Measurements from ENCODE around the gene DEPDC5. TPM values are rescaled to one million over a fixed set of nuclear protein-coding genes. Genes with fewer than 3 reads are reported as not detected.
A peak's percentile ranks its signal among the peaks of the same experiment; 100 is the strongest.

Gene DEPDC5
- total RNA-seq, 3 donors from 2014 or later (not counting 1 experiment from before 2014, with no cell fraction given) = 56.7 to 67.9 (median 62.6) TPM

DNA sequence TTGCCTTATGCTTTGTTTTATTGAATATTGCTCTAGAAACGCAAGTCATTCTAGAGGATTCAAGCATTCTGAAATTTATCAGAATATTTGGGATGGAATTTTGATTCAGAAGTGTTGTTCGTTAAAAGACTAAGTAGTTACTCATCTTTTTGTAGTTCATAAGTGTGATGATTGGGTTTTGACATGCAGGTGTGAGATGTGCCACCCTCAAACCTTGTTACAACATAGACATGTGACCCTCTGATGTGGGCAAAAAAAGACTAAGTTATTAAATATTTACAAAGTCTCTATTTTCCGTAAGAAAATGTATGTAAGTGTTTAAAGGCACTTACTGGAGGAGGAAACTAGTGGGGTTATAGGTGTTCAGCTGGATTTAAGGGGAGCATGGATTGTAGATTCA lies 199.4 kb downstream of the DEPDC5 start:
- no peak overlapping the region for H3K4me3 ChIP-seq (ENCODE audit: low read length)
- intact Hi-C loops (cut with micrococcal nuclease) = no loop called here
- Mint-ChIP-seq H3K27me3 (ENCODE audit: low read depth in 2 of 2) (no peaks in the 10 kb centered on the region), H3K9me3 (no peaks in the 10 kb centered on the region), H3K27ac (peak overlapping the region; percentile 56 to 80), H3K36me3 (peaks cover 7% of the 10 kb centered on the region), H3K4me3 (no peak overlapping the region), H3K4me1 (peaks cover 48 to 51% of the 10 kb centered on the region in 2 donors)
- DNase-seq = no peak
- peak; percentile 57 to 60 (median 59) for ATAC-seq
- H3K27me3 ChIP-seq (ENCODE audit: control insufficient read depth, insufficient read depth, low read length) = no peaks in the 10 kb centered on the region
- H3K4me1 ChIP-seq (ENCODE audit: control insufficient read depth, insufficient read depth, low read length) = peaks cover 25% of the 10 kb centered on the region
- H3K9me3 ChIP-seq (ENCODE audit: control insufficient read depth, insufficient read depth, low read length) = no peaks in the 10 kb centered on the region
- WGBS (ENCODE audit: insufficient coverage) = 57% methylated on average over 3 of the region's 3 CpGs
- TF ChIP-seq, protein P1, sequence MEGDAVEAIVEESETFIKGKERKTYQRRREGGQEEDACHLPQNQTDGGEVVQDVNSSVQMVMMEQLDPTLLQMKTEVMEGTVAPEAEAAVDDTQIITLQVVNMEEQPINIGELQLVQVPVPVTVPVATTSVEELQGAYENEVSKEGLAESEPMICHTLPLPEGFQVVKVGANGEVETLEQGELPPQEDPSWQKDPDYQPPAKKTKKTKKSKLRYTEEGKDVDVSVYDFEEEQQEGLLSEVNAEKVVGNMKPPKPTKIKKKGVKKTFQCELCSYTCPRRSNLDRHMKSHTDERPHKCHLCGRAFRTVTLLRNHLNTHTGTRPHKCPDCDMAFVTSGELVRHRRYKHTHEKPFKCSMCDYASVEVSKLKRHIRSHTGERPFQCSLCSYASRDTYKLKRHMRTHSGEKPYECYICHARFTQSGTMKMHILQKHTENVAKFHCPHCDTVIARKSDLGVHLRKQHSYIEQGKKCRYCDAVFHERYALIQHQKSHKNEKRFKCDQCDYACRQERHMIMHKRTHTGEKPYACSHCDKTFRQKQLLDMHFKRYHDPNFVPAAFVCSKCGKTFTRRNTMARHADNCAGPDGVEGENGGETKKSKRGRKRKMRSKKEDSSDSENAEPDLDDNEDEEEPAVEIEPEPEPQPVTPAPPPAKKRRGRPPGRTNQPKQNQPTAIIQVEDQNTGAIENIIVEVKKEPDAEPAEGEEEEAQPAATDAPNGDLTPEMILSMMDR (IDR thresholded peaks at IDR 0.05) = no peak
- peaks cover 38% of the 10 kb centered on the region for H3K36me3 ChIP-seq (ENCODE audit: control insufficient read depth, insufficient read depth, low read length)
- H3K27ac ChIP-seq (ENCODE audit: low read length) = no peak overlapping the region

DNA sequence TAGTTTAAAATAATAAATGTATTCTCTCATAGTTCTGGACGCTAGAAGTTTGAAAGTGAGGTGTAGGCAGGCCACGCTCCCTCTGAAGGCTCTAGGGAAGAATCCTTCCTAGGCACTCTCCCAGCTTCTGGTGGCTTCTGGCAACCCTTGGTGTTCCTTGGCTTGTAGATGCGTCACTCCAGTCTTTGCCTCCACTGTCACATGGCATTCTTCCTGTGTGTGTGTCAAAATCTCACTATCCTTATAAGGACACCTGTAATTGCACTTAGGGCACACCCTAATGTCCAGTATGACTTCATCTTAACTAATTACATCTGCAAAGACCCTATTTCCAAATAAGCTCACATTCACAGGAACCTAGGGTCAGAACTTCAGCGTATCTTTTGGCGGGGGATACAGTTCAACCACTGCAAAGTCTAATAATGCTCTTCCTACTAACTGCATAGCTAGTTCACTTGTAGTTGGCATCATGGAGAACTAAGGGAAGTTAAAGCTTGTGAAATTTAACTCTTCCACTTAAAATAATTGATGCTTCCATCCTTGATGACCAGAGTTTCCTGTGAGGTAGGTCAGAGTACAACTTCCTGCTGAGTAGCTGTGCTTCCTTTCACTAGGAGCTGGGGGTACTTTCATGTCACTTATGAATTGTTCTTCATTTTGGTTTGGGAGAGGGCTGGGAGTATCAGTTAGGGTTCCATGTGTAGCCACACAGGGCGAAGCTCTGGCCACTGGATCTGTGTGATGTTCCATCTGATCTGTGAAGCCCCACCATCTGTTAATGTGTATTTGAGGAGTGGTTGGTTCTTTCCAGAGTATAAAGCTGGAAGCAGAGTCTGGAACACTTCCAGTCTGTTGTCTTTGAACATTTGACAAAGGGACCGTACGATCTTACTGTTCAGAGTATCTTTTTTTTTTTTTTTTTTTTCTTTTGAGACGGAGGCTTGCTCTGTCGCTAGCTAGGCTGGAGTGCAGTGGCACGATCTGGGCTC lies 201.0 kb downstream of the DEPDC5 start:
- H3K4me1 ChIP-seq (ENCODE audit: control insufficient read depth, insufficient read depth, low read length) = peaks cover 30% of the 10 kb centered on the region
- intact Hi-C loops (cut with micrococcal nuclease) = no loop called here
- 93% methylated on average over 11 of the region's 11 CpGs for WGBS (ENCODE audit: insufficient coverage)
- DNase-seq (no peak), ATAC-seq (peak in 1 of 3 donors; percentile 39)
- H3K9me3 ChIP-seq (ENCODE audit: control insufficient read depth, insufficient read depth, low read length) = no peaks in the 10 kb centered on the region
- peaks cover 58 to 61% of the 10 kb centered on the region in 2 donors for H3K4me1 Mint-ChIP-seq
- no peaks in the 10 kb centered on the region for H3K9me3 Mint-ChIP-seq
- TF ChIP-seq, protein P1 (IDR thresholded peaks at IDR 0.05) = no peak
- H3K27ac Mint-ChIP-seq = peak overlapping the region; percentile 56 to 80
- H3K36me3 Mint-ChIP-seq = peaks cover 7% of the 10 kb centered on the region
- H3K27me3 ChIP-seq (ENCODE audit: control insufficient read depth, insufficient read depth, low read length) = no peaks in the 10 kb centered on the region
- no peak overlapping the region for H3K4me3 ChIP-seq (ENCODE audit: low read length)
- H3K27me3 Mint-ChIP-seq (ENCODE audit: low read depth in 2 of 2) = no peaks in the 10 kb centered on the region
- peaks cover 28% of the 10 kb centered on the region for H3K36me3 ChIP-seq (ENCODE audit: control insufficient read depth, insufficient read depth, low read length)
- no peak overlapping the region for H3K4me3 Mint-ChIP-seq
- no peak overlapping the region for H3K27ac ChIP-seq (ENCODE audit: low read length)

DNA sequence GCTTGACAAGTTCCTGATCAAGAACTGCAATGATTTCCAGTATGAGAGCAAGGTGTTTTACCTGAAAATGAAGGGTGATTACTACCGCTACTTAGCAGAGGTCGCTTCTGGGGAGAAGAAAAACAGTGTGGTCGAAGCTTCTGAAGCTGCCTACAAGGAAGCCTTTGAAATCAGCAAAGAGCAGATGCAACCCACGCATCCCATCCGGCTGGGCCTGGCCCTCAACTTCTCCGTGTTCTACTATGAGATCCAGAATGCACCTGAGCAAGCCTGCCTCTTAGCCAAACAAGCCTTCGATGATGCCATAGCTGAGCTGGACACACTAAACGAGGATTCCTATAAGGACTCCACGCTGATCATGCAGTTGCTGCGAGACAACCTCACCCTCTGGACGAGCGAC lies 202.5 kb downstream of the DEPDC5 start:
- DNase-seq (peak in 1 of 2 donors; percentile 44), ATAC-seq (no peak)
- intact Hi-C loops (cut with micrococcal nuclease) = no loop called here
- Histone ChIP-seq H3K27me3 (ENCODE audit: control insufficient read depth, insufficient read depth, low read length) (no peaks in the 10 kb centered on the region), H3K4me3 (ENCODE audit: low read length) (no peak overlapping the region), H3K36me3 (ENCODE audit: control insufficient read depth, insufficient read depth, low read length) (peaks cover 21% of the 10 kb centered on the region), H3K27ac (ENCODE audit: low read length) (no peak overlapping the region), H3K9me3 (ENCODE audit: control insufficient read depth, insufficient read depth, low read length) (no peaks in the 10 kb centered on the region), H3K4me1 (ENCODE audit: control insufficient read depth, insufficient read depth, low read length) (peaks cover 29% of the 10 kb centered on the region)
- Mint-ChIP-seq H3K9me3 (no peaks in the 10 kb centered on the region), H3K27ac (peak overlapping the region in 1 of 2 donors; percentile 64), H3K4me3 (no peak overlapping the region), H3K4me1 (peaks cover 54 to 57% of the 10 kb centered on the region in 2 donors), H3K27me3 (ENCODE audit: low read depth in 2 of 2) (no peaks in the 10 kb centered on the region), H3K36me3 (peaks cover 7% of the 10 kb centered on the region)
- 88% methylated on average over 12 of the region's 12 CpGs for WGBS (ENCODE audit: insufficient coverage)
- TF ChIP-seq, protein P1 (IDR thresholded peaks at IDR 0.05) = no peak

Other genes with a start within 250 kb of the DEPDC5 start
- gene PISD, start 91.8 kb upstream of the DEPDC5 start, total RNA-seq = 10 to 100 TPM; 36.0 to 52.1 (median 47.8) TPM
- gene PRR14L, start 3.9 kb upstream of the DEPDC5 start, total RNA-seq = 10 to 100 TPM; 39.3 to 54.1 (median 54.0) TPM
- gene YWHAH, start 190.5 kb downstream of the DEPDC5 start, total RNA-seq = 10 to 100 TPM; 29.6 to 35.0 (median 32.8) TPM